Chondrocyte (in vitro differentiated cells): ENCODE results near the gene BICDL1. TPM values are rescaled to one million over a fixed set of nuclear protein-coding genes. Genes with fewer than 3 reads are reported as not detected.
"Not testable (repeated sequence)": the region's sequence is repeated elsewhere in the genome, so short reads cannot be mapped to it uniquely, and the experiment has no call there.

ENCODE experiments used
- DNase-seq: peaks from one replicate; pipeline ENCODE4 v3.0.0; 2021; ENCODE audit warnings: mixed read lengths, low spot score
- H3K27ac Mint-ChIP-seq: one replicate; pipeline ENCODE4 v1.8.0; 2021; ENCODE audit warnings: mild to moderate bottlenecking, moderate library complexity, mixed read lengths; ENCODE audit not compliant: unreplicated experiment
- H3K27me3 Mint-ChIP-seq: 2 replicates; pipeline ENCODE4 v1.8.0; 2021; ENCODE audit warnings: low read depth, mixed read lengths
- H3K36me3 Mint-ChIP-seq: 2 replicates; pipeline ENCODE4 v1.8.0; 2021; ENCODE audit warnings: low read depth, mixed read lengths
- H3K4me1 Mint-ChIP-seq: 2 replicates; pipeline ENCODE4 v1.8.0; 2021; ENCODE audit warnings: low read depth, mild to moderate bottlenecking, mixed read lengths
- H3K4me3 Mint-ChIP-seq: one replicate; pipeline ENCODE4 v1.8.0; 2021; ENCODE audit warnings: mild to moderate bottlenecking, moderate library complexity, mixed read lengths; ENCODE audit not compliant: unreplicated experiment
- H3K9me3 Mint-ChIP-seq: 2 replicates; pipeline ENCODE4 v1.8.0; 2021; ENCODE audit warnings: low read depth, mixed read lengths
- total RNA-seq: library from RNA; stranded (reverse); gene quantifications from 3 replicates; pipeline ENCODE4 v1.2.1, GENCODE V29; 2021
- TF ChIP-seq, protein P1 (sequence below): fragments of 200-600 bp; sonication (generic); IDR thresholded peaks from 2 replicates; pipeline ENCODE4 v1.5.0; 2021; ENCODE audit warnings: antibody characterized with exemption, mild to moderate bottlenecking, moderate library complexity

BICDL1 gene
- total RNA-seq, 1 donor from 2014 or later, result 0.45 TPM

DNA sequence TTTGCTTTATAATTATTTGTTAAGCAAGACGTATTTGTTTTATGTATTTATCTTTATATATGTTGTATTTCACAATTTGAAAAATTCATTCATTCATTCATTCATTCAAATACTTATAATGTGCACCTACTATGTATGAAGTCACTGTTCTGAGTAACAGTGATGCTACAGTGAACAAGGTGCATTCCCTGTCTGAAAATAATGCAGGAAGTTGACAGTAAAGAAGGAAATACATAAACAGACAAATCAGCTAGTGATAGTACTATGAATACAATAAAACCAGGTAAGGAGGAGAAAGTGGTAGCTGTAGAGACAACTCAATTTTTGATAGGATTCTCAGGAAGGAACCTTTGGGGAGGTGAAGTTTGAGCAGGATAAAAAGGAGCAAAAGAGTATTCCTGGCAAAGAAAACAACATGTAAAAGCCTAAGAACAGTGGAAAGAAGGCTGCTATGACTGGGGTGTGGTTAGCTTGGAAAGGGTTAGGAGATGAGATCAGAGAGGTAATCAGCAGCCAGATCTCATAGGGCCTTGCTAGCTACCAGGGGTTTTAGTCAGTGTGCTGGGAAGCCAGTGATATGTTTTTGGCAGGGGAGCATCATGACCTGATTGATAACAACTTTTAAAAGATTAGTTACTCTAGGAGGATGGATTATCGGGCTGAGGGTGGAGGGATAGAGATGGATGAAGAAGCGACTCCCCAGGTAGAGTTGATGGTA is 17.4 kb downstream of the BICDL1 start:
- Mint-ChIP-seq H3K4me3 (no peak overlapping the region), H3K9me3 (no peaks in the 10 kb centered on the region), H3K4me1 (no peaks in the 10 kb centered on the region), H3K27ac (no peak overlapping the region), H3K27me3 (peaks cover 44% of the 10 kb centered on the region), H3K36me3 (no peaks in the 10 kb centered on the region)
- TF ChIP-seq, protein P1, sequence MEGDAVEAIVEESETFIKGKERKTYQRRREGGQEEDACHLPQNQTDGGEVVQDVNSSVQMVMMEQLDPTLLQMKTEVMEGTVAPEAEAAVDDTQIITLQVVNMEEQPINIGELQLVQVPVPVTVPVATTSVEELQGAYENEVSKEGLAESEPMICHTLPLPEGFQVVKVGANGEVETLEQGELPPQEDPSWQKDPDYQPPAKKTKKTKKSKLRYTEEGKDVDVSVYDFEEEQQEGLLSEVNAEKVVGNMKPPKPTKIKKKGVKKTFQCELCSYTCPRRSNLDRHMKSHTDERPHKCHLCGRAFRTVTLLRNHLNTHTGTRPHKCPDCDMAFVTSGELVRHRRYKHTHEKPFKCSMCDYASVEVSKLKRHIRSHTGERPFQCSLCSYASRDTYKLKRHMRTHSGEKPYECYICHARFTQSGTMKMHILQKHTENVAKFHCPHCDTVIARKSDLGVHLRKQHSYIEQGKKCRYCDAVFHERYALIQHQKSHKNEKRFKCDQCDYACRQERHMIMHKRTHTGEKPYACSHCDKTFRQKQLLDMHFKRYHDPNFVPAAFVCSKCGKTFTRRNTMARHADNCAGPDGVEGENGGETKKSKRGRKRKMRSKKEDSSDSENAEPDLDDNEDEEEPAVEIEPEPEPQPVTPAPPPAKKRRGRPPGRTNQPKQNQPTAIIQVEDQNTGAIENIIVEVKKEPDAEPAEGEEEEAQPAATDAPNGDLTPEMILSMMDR, result no peak
- DNase-seq, result no peak

DNA sequence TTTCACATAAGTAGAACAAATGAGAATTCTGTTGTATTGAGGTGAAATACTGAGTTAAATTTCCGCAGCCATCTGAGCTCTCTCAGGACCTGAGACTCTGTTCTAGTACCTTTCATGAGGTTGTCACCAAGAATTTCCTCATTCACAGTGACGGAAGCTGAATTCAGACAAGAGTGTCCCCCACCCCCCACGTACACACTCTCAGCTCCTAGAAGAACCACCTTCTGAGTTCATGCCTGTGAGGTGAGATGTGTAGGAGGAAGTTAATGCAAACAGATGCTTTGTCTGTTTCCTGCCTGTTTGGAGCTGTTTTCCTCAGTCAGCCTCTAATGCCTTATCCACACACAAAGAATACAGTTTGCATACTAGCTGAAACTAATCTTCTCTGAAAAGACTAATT is 18.2 kb downstream of the BICDL1 start:
- TF ChIP-seq, protein P1, result no peak
- Mint-ChIP-seq H3K27ac (no peak overlapping the region), H3K9me3 (no peaks in the 10 kb centered on the region), H3K4me1 (no peaks in the 10 kb centered on the region), H3K27me3 (peaks cover 49% of the 10 kb centered on the region), H3K36me3 (no peaks in the 10 kb centered on the region), H3K4me3 (no peak overlapping the region)
- DNase-seq, result no peak

DNA sequence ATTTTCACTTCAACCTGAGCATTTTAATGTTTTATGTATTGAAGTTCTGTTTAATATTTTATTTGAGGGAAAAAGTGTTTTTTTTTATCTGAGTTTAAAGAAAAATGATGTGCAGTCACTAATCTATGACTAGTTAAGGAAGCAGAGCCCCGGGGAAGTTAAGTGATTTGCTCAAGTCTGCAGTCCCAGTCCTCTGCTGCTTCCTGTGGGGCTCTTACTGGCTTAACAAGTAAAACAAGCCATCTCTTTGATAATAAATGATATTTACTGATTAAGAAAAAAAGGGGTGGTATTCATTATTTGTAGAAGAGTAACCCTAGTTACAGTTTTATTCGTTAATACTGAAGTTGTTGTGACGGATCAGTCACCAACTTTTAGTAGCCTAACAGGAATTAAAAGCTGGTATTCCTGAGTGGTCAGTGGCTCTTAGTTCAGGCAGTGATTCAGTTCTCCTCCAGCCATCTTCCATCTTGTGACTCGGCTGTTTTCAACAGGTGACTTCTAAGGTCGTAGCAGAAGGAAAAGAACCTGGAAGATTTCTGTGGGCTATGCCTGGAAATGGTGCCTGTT is 21.7 kb downstream of the BICDL1 start:
- TF ChIP-seq, protein P1, result no peak
- no peak overlapping the region for H3K4me3 Mint-ChIP-seq
- H3K27ac Mint-ChIP-seq, result no peak overlapping the region

DNA sequence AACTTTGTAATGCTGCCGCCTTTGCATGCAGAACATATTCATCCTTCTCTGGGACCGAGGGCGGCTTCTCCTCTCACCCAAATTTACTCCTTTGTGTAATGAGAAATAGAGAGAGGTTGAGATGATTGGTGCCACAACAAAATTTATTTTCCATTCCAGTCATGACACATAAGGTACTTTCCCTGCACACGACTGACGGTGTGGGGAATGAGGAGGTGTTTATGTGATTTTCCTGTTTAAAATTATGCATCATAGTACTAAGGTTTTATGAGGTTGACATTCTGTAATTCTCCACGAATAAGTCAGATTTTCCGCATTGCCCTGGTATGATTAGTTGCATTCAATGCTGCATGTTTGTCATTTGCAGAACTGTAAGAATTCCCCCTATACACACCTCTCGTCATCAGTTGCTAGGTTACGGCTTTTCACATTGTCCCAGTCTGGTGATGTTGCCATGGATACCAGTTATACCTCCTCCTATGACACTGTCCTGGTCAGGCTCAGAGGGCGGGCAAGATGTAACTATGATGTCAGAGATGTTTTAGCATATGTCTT is 23.1 kb downstream of the BICDL1 start:
- peaks cover 4% of the 10 kb centered on the region for H3K9me3 Mint-ChIP-seq
- no peak for DNase-seq
- no peaks in the 10 kb centered on the region for H3K4me1 Mint-ChIP-seq
- peaks cover 47% of the 10 kb centered on the region for H3K27me3 Mint-ChIP-seq
- H3K27ac Mint-ChIP-seq, result no peak overlapping the region
- peaks cover 2% of the 10 kb centered on the region for H3K36me3 Mint-ChIP-seq
- TF ChIP-seq, protein P1, result no peak
- no peak overlapping the region for H3K4me3 Mint-ChIP-seq

More for the DNA sequence above, 21.7 kb downstream of the BICDL1 start:
- DNase-seq, result no peak
- Mint-ChIP-seq H3K4me1 (no peaks in the 10 kb centered on the region), H3K36me3 (no peaks in the 10 kb centered on the region), H3K9me3 (no peaks in the 10 kb centered on the region), H3K27me3 (peaks cover 54% of the 10 kb centered on the region)

DNA sequence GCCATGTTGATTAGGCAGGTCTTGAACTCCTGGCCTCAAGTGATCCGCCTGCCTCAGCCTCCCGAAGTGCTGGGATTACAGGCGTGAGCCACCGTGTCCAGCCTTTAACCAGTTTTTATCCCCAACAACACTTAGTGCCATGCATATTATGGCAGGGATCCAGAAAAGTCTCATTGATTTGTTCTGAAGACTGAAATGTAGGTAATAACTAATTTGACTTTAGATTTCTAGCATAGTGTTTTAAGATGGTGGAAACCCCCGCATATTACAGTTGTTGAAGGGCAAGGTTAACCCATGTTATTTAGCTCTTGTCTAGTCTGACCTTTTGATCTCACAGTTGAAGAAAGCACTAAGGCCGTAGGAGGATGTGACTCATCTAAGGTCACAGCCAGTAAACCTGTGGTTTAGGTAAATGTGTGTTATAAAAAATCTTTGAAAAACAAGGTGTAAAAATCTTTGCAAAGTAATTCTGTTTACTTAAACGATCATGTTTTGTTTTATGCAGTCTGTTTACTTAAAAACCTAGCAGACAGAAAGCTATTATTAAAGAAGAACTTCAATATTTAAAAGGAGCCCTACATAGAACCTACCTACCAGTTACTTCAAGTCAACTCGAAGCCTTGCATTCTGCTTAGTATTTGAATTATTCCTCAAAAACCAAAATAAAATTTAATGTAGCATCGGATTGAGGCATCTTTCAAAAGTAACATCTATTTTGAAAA is 24.8 kb downstream of the BICDL1 start:
- no peak for DNase-seq
- Mint-ChIP-seq H3K4me3 (no peak overlapping the region), H3K9me3 (peaks cover 4% of the 10 kb centered on the region), H3K4me1 (no peaks in the 10 kb centered on the region), H3K27ac (no peak overlapping the region), H3K27me3 (peaks cover 37% of the 10 kb centered on the region), H3K36me3 (peaks cover 2% of the 10 kb centered on the region)
- TF ChIP-seq, protein P1, result no peak

DNA sequence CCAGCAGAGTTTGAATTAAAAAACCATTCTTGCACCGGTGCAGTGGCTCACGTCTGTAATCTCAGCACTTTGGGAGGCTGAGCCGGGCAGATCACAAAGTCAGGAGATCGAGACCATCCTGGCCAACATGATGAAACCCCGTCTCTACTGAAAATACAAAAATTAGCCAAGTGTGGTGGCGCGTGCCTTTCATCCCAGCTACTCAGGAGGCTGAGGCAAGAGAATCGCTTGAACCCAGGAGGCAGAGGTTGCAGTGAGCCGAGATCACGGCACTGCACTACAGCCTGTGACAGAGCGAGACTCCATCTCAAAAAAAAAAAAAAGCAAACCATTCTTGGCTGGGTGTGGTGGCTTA is 25.3 kb downstream of the BICDL1 start:
- not testable (repeated sequence) for H3K9me3 Mint-ChIP-seq, H3K27ac Mint-ChIP-seq, H3K4me3 Mint-ChIP-seq, H3K36me3 Mint-ChIP-seq, H3K4me1 Mint-ChIP-seq, DNase-seq
- H3K27me3 Mint-ChIP-seq, result peaks cover 36% of the 10 kb centered on the region
